Hepatocyte (in vitro differentiated cells): ENCODE results near the gene CD3E.

ENCODE experiments used
- CTCF ChIP-seq: fragments of 200-600 bp; sonication (generic); IDR thresholded peaks from 2 replicates; pipeline ENCODE4 v1.5.1; 2016; ENCODE audit warnings: antibody characterized with exemption, mild to moderate bottlenecking; ENCODE audit not compliant: poor library complexity
- EZH2 ChIP-seq: fragments of 200-600 bp; sonication (generic); IDR thresholded peaks from 2 replicates; pipeline ENCODE4 v1.6.1; 2016; ENCODE audit warnings: antibody characterized with exemption, mild to moderate bottlenecking, borderline replicate concordance
- EZH2phosphoT487 ChIP-seq: fragments of 200-600 bp; sonication (generic); IDR thresholded peaks from one replicate; pipeline ENCODE4 v1.6.1; 2018; ENCODE audit warnings: antibody characterized with exemption, mild to moderate bottlenecking, low read depth, moderate library complexity; ENCODE audit not compliant: unreplicated experiment, severe bottlenecking

GRCh38 chr11:118318581-118319336 lies 14.2 kb downstream of the CD3E start:
- TF ChIP-seq CTCF (no peak), EZH2 (no peak), EZH2phosphoT487 (no peak)
